HG02798 (cell line): ENCODE measurements around the gene PLEKHM3.

Experiments used
- ATAC-seq: cut with Tn5 transposase; IDR thresholded peaks from one replicate; pipeline ENCODE4 v1.9.1; 2021; ENCODE audit warnings: mild to moderate bottlenecking; ENCODE audit not compliant: unreplicated experiment, poor library complexity

PLEKHM3 gene

GRCh38 chr2:208025037-208025813, at the start of gene PLEKHM3:
TSS of gene PLEKHM3 (minus strand) at chr2:208025527. CDS start at chr2:208001639, 23,888 bp downstream.
- ATAC-seq, result peak; percentile 96

- no peak for ATAC-seq
These were observed 49.5 kb upstream of the PLEKHM3 start for GRCh38 chr2:208074610-208075356.

GRCh38 chr2:208072250-208072892, 47.0 kb upstream of the PLEKHM3 start:
- ATAC-seq, result peak; percentile 80

- ATAC-seq, result no peak
These were observed 43.9 kb upstream of the PLEKHM3 start for GRCh38 chr2:208069186-208069585.

- no peak for ATAC-seq
These were observed 40.7 kb upstream of the PLEKHM3 start for GRCh38 chr2:208066016-208066415.

- no peak for ATAC-seq
These were observed 40.1 kb upstream of the PLEKHM3 start for GRCh38 chr2:208065476-208065875.

GRCh38 chr2:208064220-208064961, 39.1 kb upstream of the PLEKHM3 start:
- ATAC-seq, result peak; percentile 86

GRCh38 chr2:208062961-208063360, 37.6 kb upstream of the PLEKHM3 start:
- no peak for ATAC-seq

- no peak for ATAC-seq
These were observed 36.8 kb upstream of the PLEKHM3 start for GRCh38 chr2:208062113-208062512.

GRCh38 chr2:208057108-208057507, 31.8 kb upstream of the PLEKHM3 start:
- ATAC-seq, result no peak

GRCh38 chr2:208049441-208049840, 24.1 kb upstream of the PLEKHM3 start:
- no peak for ATAC-seq

- no peak for ATAC-seq
These were observed 23.7 kb upstream of the PLEKHM3 start for GRCh38 chr2:208049006-208049405.

GRCh38 chr2:208047840-208048239, 22.5 kb upstream of the PLEKHM3 start:
- no peak for ATAC-seq

- no peak for ATAC-seq
These were observed 21.4 kb upstream of the PLEKHM3 start for GRCh38 chr2:208046686-208047085.

GRCh38 chr2:208042450-208042849, 17.1 kb upstream of the PLEKHM3 start:
- no peak for ATAC-seq

- no peak for ATAC-seq
These were observed 16.7 kb upstream of the PLEKHM3 start for GRCh38 chr2:208042041-208042440.

- ATAC-seq, result peak; percentile 88
These were observed 15.2 kb upstream of the PLEKHM3 start for GRCh38 chr2:208040199-208041171.

GRCh38 chr2:208039376-208040110, 14.2 kb upstream of the PLEKHM3 start:
- no peak for ATAC-seq
